AG04450 (cell line): Measurements from ENCODE around the gene FAXC. TPM values are rescaled to one million over a fixed set of nuclear protein-coding genes. Genes with fewer than 3 reads are reported as not detected.
"Not testable (repeated sequence)": the region's sequence is repeated elsewhere in the genome, so short reads cannot be mapped to it uniquely, and the experiment has no call there.

Experiments
- CTCF ChIA-PET: fragments of 300-600, 350-600 bp; formaldehyde crosslinking; extraction: SDS; loops from one replicate; lab custom pipeline; 2022; ENCODE audit warnings: antibody characterized with exemption, inconsistent platforms; lab: Charles Lee
- POLR2A ChIA-PET: fragments of 350-600 bp; formaldehyde crosslinking; extraction: SDS; loops from one replicate; lab custom pipeline; 2021; ENCODE audit warnings: antibody characterized with exemption, inconsistent platforms; lab: Yijun Ruan, JAX
- DNase-seq: peaks from one replicate; pipeline ENCODE4 v3.0.0-alpha.2; 2011; ENCODE audit warnings: low read depth, low spot score
- H3K27ac ChIP-seq: one replicate; pipeline ENCODE4 v1.5.1; 2012; ENCODE audit warnings: low read depth, low read length, control low read depth
- H3K27me3 ChIP-seq: one replicate; pipeline ENCODE4 v1.6.0; 2012; ENCODE audit warnings: low read length; ENCODE audit not compliant: control insufficient read depth, insufficient read depth
- H3K4me3 ChIP-seq: 2 replicates; pipeline ENCODE4 v1.5.1; 2011; ENCODE audit warnings: mild to moderate bottlenecking, low read depth, low read length, control low read depth
- H3K9me3 ChIP-seq: 2 replicates; pipeline ENCODE4 v1.5.1; 2012; ENCODE audit warnings: low read length; ENCODE audit not compliant: control insufficient read depth, insufficient read depth
- CTCF ChIP-seq: IDR thresholded peaks from 2 replicates; pipeline ENCODE4 v1.5.1; 2011; ENCODE audit warnings: low read depth, low read length, control low read depth, inconsistent platforms
- polyA plus RNA-seq: library from polyadenylated mRNA; depleted of rRNA; stranded (reverse); fragments of >200 nt; gene quantifications from 2 replicates; pipeline ENCODE4 v1.2.3, GENCODE V29; 2011

FAXC gene
- polyA plus RNA-seq, 1 experiment: 8.4 TPM

GRCh38 chr6:99276747-99277146, 72.7 kb downstream of the FAXC start:
- ChIA-PET CTCF (no interaction called here), POLR2A (no interaction called here)
- no peak for TF ChIP-seq CTCF
- Histone ChIP-seq H3K4me3 (no peak overlapping the region), H3K27ac (no peak overlapping the region), H3K27me3 (no peaks in the 10 kb centered on the region), H3K9me3 (no peaks in the 10 kb centered on the region)
- DNase-seq: no peak

GRCh38 chr6:99270826-99271225, 78.6 kb downstream of the FAXC start:
- Histone ChIP-seq H3K4me3 (no peak overlapping the region), H3K27me3 (peaks cover 2% of the 10 kb centered on the region), H3K9me3 (no peaks in the 10 kb centered on the region), H3K27ac (no peak overlapping the region)
- ChIA-PET POLR2A (no interaction called here), CTCF (interaction anchor here (0.7 kb wide), 1 partner anchor 20 kb away, joined by 6 read pairs; no protein-coding TSS in a partner anchor)
- TF ChIP-seq CTCF: no peak
- DNase-seq: no peak

- ChIA-PET CTCF (interaction anchor here (0.8 kb wide), 1 partner anchor 12 kb away, joined by 3 read pairs; no protein-coding TSS in a partner anchor), POLR2A (no interaction called here)
- no peak for DNase-seq
- Histone ChIP-seq H3K4me3 (no peak overlapping the region), H3K9me3 (no peaks in the 10 kb centered on the region), H3K27ac (no peak overlapping the region), H3K27me3 (peaks cover 2% of the 10 kb centered on the region)
- TF ChIP-seq CTCF: no peak
Observed at GRCh38 chr6:99270030-99270429, 79.4 kb downstream of the FAXC start.

- DNase-seq: no peak
- peaks cover 2% of the 10 kb centered on the region for H3K27me3 ChIP-seq
- no peak for TF ChIP-seq CTCF
- ChIA-PET POLR2A (no interaction called here), CTCF (interaction anchor here (0.8 kb wide), 1 partner anchor 13 kb away, joined by 3 read pairs; no protein-coding TSS in a partner anchor)
- H3K27ac ChIP-seq: no peak overlapping the region
- no peaks in the 10 kb centered on the region for H3K9me3 ChIP-seq
- no peak overlapping the region for H3K4me3 ChIP-seq
Observed at GRCh38 chr6:99269207-99269606, 80.3 kb downstream of the FAXC start.

GRCh38 chr6:99266996-99267395, 82.5 kb downstream of the FAXC start:
- H3K27me3 ChIP-seq, H3K27ac ChIP-seq, DNase-seq, H3K4me3 ChIP-seq, H3K9me3 ChIP-seq, POLR2A ChIA-PET, CTCF ChIA-PET: not testable (repeated sequence)

- H3K9me3 ChIP-seq, H3K27ac ChIP-seq, H3K27me3 ChIP-seq, POLR2A ChIA-PET, DNase-seq, H3K4me3 ChIP-seq, CTCF ChIA-PET: not testable (repeated sequence)
Observed at GRCh38 chr6:99265447-99265846, 84.0 kb downstream of the FAXC start.
